NOMO-1 (cell line): ENCODE results near the gene SCN5A.

Experiments used
- DNase-seq, 2 experiments: peaks; one replicate each; lab custom pipeline; 2025; ENCODE audit not compliant: unreplicated experiment in 2 of 2; lab: John Stamatoyannopoulos, UW

SCN5A gene

DNA sequence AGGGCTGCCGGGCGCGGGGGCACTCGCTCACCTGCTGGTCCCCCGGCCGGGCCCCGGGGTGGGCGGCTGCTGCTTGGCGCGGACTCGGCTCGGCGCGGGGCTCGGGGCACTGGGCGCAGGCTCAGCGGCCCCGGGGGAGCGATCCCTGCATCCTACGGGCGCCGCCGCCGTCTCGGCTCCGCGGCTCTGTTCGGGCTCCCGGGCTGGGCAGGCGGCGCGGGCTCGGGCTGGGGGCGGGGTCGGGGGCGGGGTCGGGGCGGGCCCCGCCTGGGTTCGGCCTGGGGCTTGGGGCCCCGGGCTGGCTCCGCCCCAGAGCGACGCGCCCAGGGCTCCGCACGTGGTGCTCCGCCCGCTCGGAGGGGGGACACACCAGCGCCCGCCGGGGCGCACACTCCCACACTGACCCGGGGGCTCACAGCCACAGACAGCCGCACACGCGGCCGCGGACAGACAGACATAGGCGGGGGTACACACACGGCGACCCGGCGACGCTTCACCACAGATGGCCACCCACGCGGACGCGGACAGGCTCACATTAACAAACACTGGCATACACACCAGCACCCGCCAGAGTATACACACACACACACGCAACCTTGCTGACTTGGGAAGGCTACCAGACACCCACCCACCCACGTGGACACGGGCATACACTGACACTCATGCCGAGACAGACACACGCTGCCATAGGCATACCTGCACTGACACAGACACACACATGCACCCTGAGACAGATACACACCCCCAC is at the start of gene SCN5A:
TSS of gene SCN5A (minus strand) at position 188 of the 748 bp plus-strand sequence. CDS start 16,380 bp downstream, outside the sequence.
- DNase-seq: peak; percentile 19 to 44

DNA sequence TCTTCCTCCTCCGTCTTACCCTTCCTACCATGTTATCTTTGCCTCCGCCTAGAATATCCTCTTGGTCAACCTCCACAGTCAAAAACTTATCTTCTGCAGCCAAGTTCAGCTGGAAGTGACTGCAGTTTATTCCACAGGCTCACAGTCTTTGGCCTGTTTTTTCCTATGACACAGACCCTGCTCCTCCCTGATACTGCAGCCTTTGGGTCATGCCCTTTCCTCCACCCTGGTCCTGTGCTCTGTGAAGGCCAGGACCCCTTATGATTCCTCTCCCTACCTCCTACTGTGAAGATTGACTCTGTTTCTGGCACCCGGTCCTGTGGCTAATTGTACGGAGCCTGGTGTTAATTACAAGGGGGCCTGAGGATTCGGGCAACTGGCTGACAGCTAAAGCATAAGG is 49.3 kb upstream of the SCN5A start:
- DNase-seq: no peak

GRCh38 chr3:38698061-38698460 is 48.6 kb upstream of the SCN5A start:
- no peak for DNase-seq

- DNase-seq: no peak
These were observed 46.5 kb upstream of the SCN5A start for GRCh38 chr3:38696034-38696433.

DNA sequence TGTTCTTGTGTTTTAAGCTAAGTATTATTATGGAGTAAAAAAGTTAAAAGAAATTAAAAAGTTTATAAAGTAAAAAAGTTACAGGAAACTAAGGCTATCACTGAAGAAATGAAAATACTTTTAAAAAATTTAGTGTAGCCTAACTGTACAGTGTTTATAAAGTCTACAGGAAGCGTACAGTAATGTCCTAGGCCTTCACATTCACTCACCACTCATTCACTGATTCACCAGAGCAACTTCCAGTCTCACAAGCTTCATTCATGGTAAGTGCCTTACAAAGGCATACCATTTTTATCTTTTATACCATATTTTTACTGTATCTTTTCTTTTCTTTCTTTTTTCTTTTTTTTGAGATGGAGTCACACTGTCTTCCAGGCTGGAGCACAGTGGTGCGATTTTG is 40.7 kb upstream of the SCN5A start:
- no peak for DNase-seq

DNA sequence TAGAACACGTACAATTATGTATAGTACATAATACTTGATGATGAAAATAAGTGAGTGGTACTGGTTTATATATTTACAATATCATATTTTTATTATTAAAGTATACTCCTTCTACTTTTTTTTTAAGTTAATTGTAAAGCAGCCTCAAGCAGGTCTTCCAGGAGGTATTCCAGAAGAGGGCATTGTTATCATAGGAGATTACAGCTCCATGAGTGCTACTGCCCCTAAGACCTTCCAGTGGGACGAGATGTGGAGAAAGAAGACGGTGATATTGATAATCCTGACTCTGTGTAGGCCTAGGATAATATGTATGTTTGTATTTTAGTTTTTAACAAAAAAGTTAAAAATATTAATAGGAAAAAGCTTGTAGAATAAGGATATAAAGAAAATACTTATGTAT is 40.3 kb upstream of the SCN5A start:
- DNase-seq: no peak

- no peak for DNase-seq
These were observed 39.9 kb upstream of the SCN5A start for GRCh38 chr3:38689346-38689745.

GRCh38 chr3:38687321-38687720 is 37.8 kb upstream of the SCN5A start:
- DNase-seq: peak; percentile 26 to 79

- peak in 1 of 2 experiments; percentile 3 for DNase-seq
These were observed 35.1 kb upstream of the SCN5A start for GRCh38 chr3:38684546-38684945.

DNA sequence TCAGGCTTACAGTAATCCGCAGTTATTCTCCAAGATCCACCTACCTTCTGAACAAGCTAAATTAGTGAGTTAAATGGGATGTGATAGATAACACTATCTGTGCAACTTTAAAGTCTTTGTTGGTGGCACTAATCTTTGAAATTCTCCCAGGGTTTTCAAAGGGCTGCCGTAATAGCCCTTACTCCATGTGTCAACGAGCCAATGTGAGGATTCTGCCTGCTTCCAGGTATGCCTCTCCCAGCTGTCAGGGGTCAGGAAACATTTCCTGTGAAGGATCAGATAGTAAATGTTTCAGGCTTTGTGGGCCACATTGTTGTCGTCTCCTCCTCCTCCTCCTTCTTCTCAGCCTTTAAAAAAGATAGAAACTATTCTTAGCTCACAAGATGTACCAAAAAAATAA is 20.2 kb upstream of the SCN5A start:
- DNase-seq: no peak

GRCh38 chr3:38662544-38662943 is 13.1 kb upstream of the SCN5A start:
- DNase-seq: peak in 1 of 2 experiments; percentile 23

- DNase-seq: no peak
These were observed 9.4 kb upstream of the SCN5A start for GRCh38 chr3:38658841-38659240.

DNA sequence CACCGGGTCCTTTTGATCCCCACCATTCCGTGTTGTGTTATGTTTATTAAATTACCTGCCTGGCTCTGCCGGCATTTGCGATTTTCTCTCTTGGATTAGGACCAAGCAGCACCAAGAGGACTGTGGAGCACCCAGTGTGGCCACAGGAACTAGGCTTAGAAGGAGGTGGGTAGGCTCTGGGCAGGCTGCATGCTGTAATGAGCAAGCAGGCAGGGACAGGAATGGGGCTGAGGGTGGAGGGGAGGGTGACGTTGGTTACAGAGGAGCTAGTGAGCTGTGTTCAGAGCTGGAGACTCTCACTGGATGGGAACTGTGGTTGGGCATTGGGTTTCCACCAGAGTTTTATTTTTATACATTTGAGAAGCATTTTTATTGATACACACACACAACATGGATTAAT is 7.9 kb upstream of the SCN5A start:
- DNase-seq: no peak

- DNase-seq: peak; percentile 30 to 47
These were observed 6.3 kb upstream of the SCN5A start for GRCh38 chr3:38655708-38656300.

- peak; percentile 4 to 7 for DNase-seq
These were observed 4.4 kb upstream of the SCN5A start for GRCh38 chr3:38653685-38654537.

- DNase-seq: no peak
These were observed 3.4 kb upstream of the SCN5A start for GRCh38 chr3:38652934-38653333.

GRCh38 chr3:38651153-38651789 is 1.8 kb upstream of the SCN5A start:
- DNase-seq: peak; percentile 33 to 48

GRCh38 chr3:38650248-38650951 is 913 bp upstream of the SCN5A start:
- DNase-seq: no peak

GRCh38 chr3:38648659-38649499 is 608 bp downstream of the SCN5A start:
- DNase-seq: no peak
